GM12865 (cell line): ENCODE data around the gene KIF17.

Experiments
- DNase-seq: peaks from one replicate; pipeline ENCODE4 v3.0.0; 2010; ENCODE audit warnings: low read depth
- H3K4me3 ChIP-seq: 2 replicates; pipeline ENCODE4 v1.5.1; 2011; ENCODE audit warnings: mild to moderate bottlenecking, low read depth, low read length, control low read depth
- TF ChIP-seq, protein P1 (sequence below): IDR thresholded peaks from 2 replicates; pipeline ENCODE4 v1.5.1; 2011; ENCODE audit warnings: low read length, control low read depth, low read depth, inconsistent platforms; ENCODE audit not compliant: insufficient read depth; ENCODE audit errors: missing control alignments

KIF17 gene

DNA sequence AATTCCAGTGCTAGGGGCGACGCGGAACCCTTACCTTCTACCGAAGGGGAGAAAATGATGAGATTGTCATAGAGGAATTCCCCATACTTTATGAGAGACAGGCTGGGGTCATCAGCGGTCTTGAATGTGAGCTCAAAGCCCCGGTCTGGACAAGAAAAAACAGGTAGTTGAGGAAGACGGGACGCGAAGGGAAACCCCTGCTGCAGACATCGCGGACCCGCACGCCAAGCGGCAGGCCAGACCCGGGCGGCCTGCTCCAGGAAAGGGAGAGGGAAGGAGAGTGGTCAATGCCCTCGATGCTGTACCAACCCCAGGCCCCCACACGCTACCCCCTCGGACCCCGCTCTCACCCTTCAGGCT is 57.0 kb downstream of the KIF17 start:
- H3K4me3 ChIP-seq, result peak overlapping the region; percentile 85
- TF ChIP-seq, protein P1, sequence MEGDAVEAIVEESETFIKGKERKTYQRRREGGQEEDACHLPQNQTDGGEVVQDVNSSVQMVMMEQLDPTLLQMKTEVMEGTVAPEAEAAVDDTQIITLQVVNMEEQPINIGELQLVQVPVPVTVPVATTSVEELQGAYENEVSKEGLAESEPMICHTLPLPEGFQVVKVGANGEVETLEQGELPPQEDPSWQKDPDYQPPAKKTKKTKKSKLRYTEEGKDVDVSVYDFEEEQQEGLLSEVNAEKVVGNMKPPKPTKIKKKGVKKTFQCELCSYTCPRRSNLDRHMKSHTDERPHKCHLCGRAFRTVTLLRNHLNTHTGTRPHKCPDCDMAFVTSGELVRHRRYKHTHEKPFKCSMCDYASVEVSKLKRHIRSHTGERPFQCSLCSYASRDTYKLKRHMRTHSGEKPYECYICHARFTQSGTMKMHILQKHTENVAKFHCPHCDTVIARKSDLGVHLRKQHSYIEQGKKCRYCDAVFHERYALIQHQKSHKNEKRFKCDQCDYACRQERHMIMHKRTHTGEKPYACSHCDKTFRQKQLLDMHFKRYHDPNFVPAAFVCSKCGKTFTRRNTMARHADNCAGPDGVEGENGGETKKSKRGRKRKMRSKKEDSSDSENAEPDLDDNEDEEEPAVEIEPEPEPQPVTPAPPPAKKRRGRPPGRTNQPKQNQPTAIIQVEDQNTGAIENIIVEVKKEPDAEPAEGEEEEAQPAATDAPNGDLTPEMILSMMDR, result no peak
- DNase-seq, result peak; percentile 44

DNA sequence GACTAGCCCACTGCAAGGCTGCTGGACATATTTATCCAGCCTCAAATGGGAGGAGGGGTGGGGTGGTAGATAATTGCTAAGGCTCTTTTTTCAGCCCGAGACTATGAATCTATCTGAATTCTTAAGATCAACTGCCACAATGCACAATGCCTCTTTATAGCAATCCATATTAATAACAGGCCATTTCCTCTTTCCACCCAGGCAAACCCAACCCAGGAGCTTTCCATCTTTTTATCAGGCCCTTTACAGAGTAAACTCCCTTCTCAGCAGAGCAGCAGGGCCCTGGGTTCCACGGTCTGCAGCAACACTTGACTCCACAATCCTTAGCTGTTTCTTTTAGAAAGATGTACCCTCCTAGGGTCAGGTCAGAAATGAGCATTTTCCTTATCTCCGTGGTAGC is 57.4 kb downstream of the KIF17 start:
- TF ChIP-seq, protein P1, result no peak
- DNase-seq, result no peak
- peak overlapping the region; percentile 85 for H3K4me3 ChIP-seq

DNA sequence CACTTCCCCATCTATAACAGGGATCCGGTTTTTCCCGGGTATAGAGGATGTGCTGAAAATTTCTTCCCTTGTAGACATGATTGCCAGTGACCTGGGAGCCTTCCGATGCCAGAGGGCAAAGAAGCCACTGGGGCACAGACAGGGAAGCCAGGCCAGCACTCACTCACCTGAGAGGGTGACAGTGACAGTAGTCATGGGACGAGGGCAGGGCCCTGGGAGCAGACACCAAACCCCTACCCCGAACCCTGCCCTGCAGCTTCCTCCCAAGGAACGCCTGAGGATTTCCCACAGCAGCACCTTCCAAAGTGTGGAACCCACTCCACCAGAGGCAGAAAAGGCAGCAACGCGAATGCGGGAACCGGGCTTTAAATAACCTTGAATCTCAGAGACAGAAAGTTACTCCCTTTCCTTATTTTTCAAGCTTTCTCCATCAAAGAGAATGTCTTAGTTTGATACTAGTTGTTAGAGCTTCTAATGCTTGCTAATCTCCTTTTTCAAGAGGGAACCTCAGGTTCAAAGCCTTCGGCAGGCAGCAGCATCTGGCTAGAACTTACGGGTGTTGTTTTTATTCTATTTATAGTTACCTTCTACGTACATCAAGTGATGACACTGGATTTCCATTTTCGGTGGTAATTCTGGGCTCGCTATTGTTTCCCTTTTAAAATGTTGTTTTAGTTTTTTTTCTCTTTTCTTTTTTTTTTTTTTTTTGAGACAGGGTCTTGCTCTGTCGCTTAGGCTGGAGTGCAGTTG is 59.5 kb downstream of the KIF17 start:
- no peak overlapping the region for H3K4me3 ChIP-seq

DNA sequence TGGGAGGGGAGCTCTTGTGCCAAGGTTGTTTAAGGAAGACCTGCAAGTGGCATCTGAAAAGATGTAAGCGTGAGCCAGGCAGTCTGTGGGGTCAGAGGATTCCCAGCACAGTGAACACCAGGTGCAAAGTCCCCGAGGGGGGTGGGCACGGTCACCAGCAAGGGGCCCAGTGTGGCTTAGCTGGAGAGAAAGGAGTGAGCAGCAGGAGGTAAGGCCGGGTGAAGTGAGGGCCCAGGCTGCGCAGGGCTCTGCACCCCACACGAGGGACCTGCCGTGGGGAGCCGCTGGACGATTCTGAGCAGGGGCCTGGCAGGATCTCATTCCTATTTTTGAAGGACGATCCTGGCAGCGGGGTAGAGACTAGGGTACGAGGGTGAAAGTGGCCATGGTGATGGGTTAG is 60.8 kb downstream of the KIF17 start:
- no peak for DNase-seq
- TF ChIP-seq, protein P1, result no peak
- H3K4me3 ChIP-seq, result no peak overlapping the region

More for the DNA sequence above, 59.5 kb downstream of the KIF17 start:
- DNase-seq, result no peak
- TF ChIP-seq, protein P1, result no peak

DNA sequence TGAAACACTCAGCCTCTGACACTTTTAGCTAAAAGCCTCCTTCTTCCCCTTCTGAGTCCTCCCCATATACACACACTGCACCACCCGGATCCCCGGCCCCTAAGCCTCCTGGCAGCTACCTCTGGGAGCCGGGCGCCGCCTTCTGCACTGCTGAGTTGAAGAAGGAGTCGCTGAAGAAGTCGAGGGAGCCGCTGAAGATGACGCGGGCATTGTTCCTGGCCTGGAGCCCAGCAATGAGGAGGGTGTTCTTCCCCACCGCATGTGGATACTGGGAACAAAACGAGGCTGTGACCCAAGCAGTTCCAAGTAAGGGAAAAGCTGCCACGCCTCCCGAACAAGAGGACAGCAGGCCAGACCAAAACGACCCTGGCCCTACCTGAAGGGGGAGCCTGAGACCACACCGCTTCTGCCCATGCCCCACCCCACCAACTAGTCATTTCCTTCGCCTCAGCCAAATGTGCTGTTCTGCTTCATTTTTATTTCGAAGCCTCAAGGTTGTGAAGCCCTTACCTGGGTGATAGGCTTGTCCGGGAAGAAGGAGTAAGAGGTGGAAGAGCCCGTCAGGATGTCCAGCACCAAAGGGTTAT is 63.6 kb downstream of the KIF17 start:
- DNase-seq, result no peak
- H3K4me3 ChIP-seq, result no peak overlapping the region
- TF ChIP-seq, protein P1, result no peak

DNA sequence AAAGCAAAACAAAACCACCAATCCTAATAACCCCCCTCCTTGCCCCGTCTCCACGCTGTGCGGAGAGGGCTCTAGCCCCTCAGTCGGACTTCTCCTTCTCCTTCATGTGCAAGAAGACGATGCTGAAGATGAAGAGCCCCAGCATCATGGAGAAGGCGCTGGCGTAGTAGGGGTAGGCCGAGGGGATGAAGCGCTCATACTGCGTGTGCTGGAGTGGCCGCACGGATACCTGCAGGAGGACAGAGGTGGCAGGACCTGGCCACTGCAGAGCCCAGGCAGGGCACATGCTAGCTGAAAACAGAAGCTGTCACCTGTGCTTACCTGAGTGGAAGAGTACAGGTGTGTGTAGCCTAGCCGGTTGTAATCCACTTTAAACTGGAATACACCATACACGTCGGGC is 65.5 kb downstream of the KIF17 start:
- H3K4me3 ChIP-seq, result no peak overlapping the region
- DNase-seq, result no peak
- TF ChIP-seq, protein P1, result no peak
